HL-60 (cell line): ENCODE measurements around the gene L3MBTL1.

ENCODE experiments used
- CTCF ChIP-seq: IDR thresholded peaks from one replicate; pipeline ENCODE4 v1.5.1; 2011; ENCODE audit warnings: low read length, control low read depth, inconsistent platforms; ENCODE audit not compliant: insufficient read depth
- POLR2AphosphoS5 ChIP-seq: IDR thresholded peaks from 2 replicates; pipeline ENCODE4 v1.6.1; 2012; ENCODE audit warnings: low read depth

GRCh38 chr20:43507150-43508080 lies at the start of gene L3MBTL1:
- TF ChIP-seq POLR2AphosphoS5 (no peak), CTCF (no peak)
